Esophagus muscularis mucosa (tissue), 4 donors: ENCODE measurements around the gene NDUFAF2. TPM values are rescaled to one million over a fixed set of nuclear protein-coding genes. Genes with fewer than 3 reads are reported as not detected.

Experiments
- DNase-seq: peaks from one replicate; pipeline ENCODE4 v3.0.0-alpha.2; 2017; ENCODE audit errors: extremely low spot score
- H3K27ac ChIP-seq, 4 donors: fragments of 200-600 bp; sonication (generic); replicated peaks in 1 of 4; 1 replicate in 3 of 4; 2 replicates in 1 of 4; pipeline ENCODE4 v1.5.1; 2016 to 2019; ENCODE audit warnings: mild to moderate bottlenecking in 1 of 4
- H3K27me3 ChIP-seq, 4 donors: fragments of 200-600 bp; sonication (generic); one replicate each; pipeline versions ENCODE4 v1.5.1 to v1.6.0; 2016 to 2019
- H3K36me3 ChIP-seq, 4 donors: fragments of 200-600 bp; sonication (generic); one replicate each; pipeline ENCODE4 v1.5.1; 2016 to 2019
- H3K4me1 ChIP-seq, 4 donors: fragments of 200-600 bp; sonication (generic); one replicate each; pipeline ENCODE4 v1.5.1; 2016 to 2019
- H3K4me3 ChIP-seq, 4 donors: fragments of 200-600 bp; sonication (generic); 1 replicate in 2 of 4; 2 replicates in 2 of 4; pipeline ENCODE4 v1.5.1; 2016 to 2019; ENCODE audit warnings: mild to moderate bottlenecking in 4 of 4, moderate library complexity in 1 of 4
- H3K9me3 ChIP-seq, 4 donors: fragments of 200-600 bp; sonication (generic); 1 replicate in 3 of 4; 2 replicates in 1 of 4; pipeline ENCODE4 v1.5.1; 2016 to 2019
- CTCF ChIP-seq, 3 experiments: fragments of 200-600 bp in 2 of 3; fragments of 450-650 bp in 1 of 3; sonication (generic) in 2 of 3; IDR thresholded peaks; one replicate each; pipeline ENCODE4 v1.5.1; 2017 to 2019; ENCODE audit warnings: antibody characterized with exemption in 3 of 3, mild to moderate bottlenecking in 2 of 3, moderate library complexity in 1 of 3
- EP300 ChIP-seq: sonication (generic); formaldehyde crosslinking; IDR thresholded peaks from one replicate; pipeline ENCODE4 v1.6.1; 2017; ENCODE audit warnings: antibody characterized with exemption
- POLR2A ChIP-seq: fragments of 450-650 bp; IDR thresholded peaks from one replicate; pipeline ENCODE4 v1.6.1; 2017; ENCODE audit warnings: antibody characterized with exemption, moderate library complexity, mild to moderate bottlenecking, low read depth
- POLR2AphosphoS5 ChIP-seq, 2 donors: sonication (generic); formaldehyde crosslinking; IDR thresholded peaks; one replicate each; pipeline ENCODE4 v1.6.1; 2017; ENCODE audit warnings: antibody characterized with exemption in 2 of 2
- WGBS: methylation state at CpG from one replicate; pipeline ENCODE4 v1.1.5; 2018; 5-methylcytosine and 5-hydroxymethylcytosine counted together
- intact Hi-C: fragments of 100-400 bp; cut with DNase I; formaldehyde crosslinking; loops from one replicate; pipeline ENCODE4 v1.15.1; 2023
- total RNA-seq, 4 donors: library from RNA; depleted of rRNA; stranded (reverse); fragments of >200 nt; gene quantifications; one replicate each; pipeline versions ENCODE4 v1.1.0 to v1.2.1, GENCODE V29; 2016

NDUFAF2 gene
- total RNA-seq, 4 donors from 2014 or later, result 29.4 to 42.8 (median 39.6) TPM

GRCh38 chr5:60955239-60955638 is 10.2 kb downstream of the NDUFAF2 start:
- Histone ChIP-seq H3K9me3 (peaks cover 0 to 6% (median 0%) of the 10 kb centered on the region in 4 donors), H3K27ac (no peak overlapping the region), H3K36me3 (no peaks in the 10 kb centered on the region), H3K27me3 (no peaks in the 10 kb centered on the region), H3K4me3 (no peak overlapping the region), H3K4me1 (peaks cover 0 to 5% (median 0%) of the 10 kb centered on the region in 4 donors)
- no peak for DNase-seq
- TF ChIP-seq POLR2A, result no peak
- no peak for TF ChIP-seq POLR2AphosphoS5 (IDR thresholded peaks at IDR 0.05)
- TF ChIP-seq EP300, result no peak
- TF ChIP-seq CTCF (IDR thresholded peaks at IDR 0.05), result no peak
- 94% methylated on average over 3 of the region's 3 CpGs for WGBS
- intact Hi-C loops, result loop anchor here (5.0 kb wide), 1 partner anchor 207 kb away; the partner anchor contains the start of gene SMIM15

GRCh38 chr5:60958088-60958487 is 13.1 kb downstream of the NDUFAF2 start:
- Histone ChIP-seq H3K27me3 (no peaks in the 10 kb centered on the region), H3K36me3 (no peaks in the 10 kb centered on the region), H3K27ac (no peak overlapping the region), H3K4me3 (no peak overlapping the region), H3K4me1 (peaks cover 0 to 5% (median 0%) of the 10 kb centered on the region in 4 donors), H3K9me3 (peaks cover 0 to 6% (median 0%) of the 10 kb centered on the region in 4 donors)
- intact Hi-C loops, result loop anchor here (5.0 kb wide), 1 partner anchor 204 kb away; the partner anchor contains the start of gene SMIM15
- DNase-seq, result no peak
- TF ChIP-seq POLR2AphosphoS5 (IDR thresholded peaks at IDR 0.05) (no peak), POLR2A (no peak), EP300 (no peak), CTCF (IDR thresholded peaks at IDR 0.05) (no peak)

GRCh38 chr5:60958712-60959111 is 13.7 kb downstream of the NDUFAF2 start:
- Histone ChIP-seq H3K36me3 (no peaks in the 10 kb centered on the region), H3K27me3 (no peaks in the 10 kb centered on the region), H3K27ac (no peak overlapping the region), H3K9me3 (peaks cover 0 to 6% (median 0%) of the 10 kb centered on the region in 4 donors), H3K4me1 (peaks cover 0 to 5% (median 0%) of the 10 kb centered on the region in 4 donors), H3K4me3 (no peak overlapping the region)
- 93% methylated on average over 2 of the region's 2 CpGs for WGBS
- DNase-seq, result no peak
- TF ChIP-seq POLR2AphosphoS5 (IDR thresholded peaks at IDR 0.05) (no peak), POLR2A (no peak), CTCF (IDR thresholded peaks at IDR 0.05) (no peak), EP300 (no peak)
- intact Hi-C loops, result loop anchor here (5.0 kb wide), 1 partner anchor 204 kb away; the partner anchor contains the start of gene SMIM15

- Histone ChIP-seq H3K36me3 (no peaks in the 10 kb centered on the region), H3K27ac (no peak overlapping the region), H3K27me3 (no peaks in the 10 kb centered on the region), H3K4me1 (peaks cover 0 to 5% (median 0%) of the 10 kb centered on the region in 4 donors), H3K4me3 (no peak overlapping the region), H3K9me3 (peaks cover 0 to 6% (median 0%) of the 10 kb centered on the region in 4 donors)
- TF ChIP-seq CTCF (IDR thresholded peaks at IDR 0.05) (peak in 2 of 3 experiments; percentile 24 to 37), EP300 (no peak), POLR2AphosphoS5 (IDR thresholded peaks at IDR 0.05) (no peak), POLR2A (no peak)
- no peak for DNase-seq
- intact Hi-C loops, result loop anchor here (5.0 kb wide), 1 partner anchor 203 kb away; the partner anchor contains the start of gene SMIM15
Measured at GRCh38 chr5:60959156-60959555, 14.2 kb downstream of the NDUFAF2 start.

- no peaks in the 10 kb centered on the region for H3K27me3 ChIP-seq
- no peak overlapping the region for H3K4me3 ChIP-seq
- H3K36me3 ChIP-seq, result no peaks in the 10 kb centered on the region
- WGBS, result 44% methylated on average over 2 of the region's 2 CpGs
- no peak for DNase-seq
- no peak for TF ChIP-seq POLR2AphosphoS5 (IDR thresholded peaks at IDR 0.05)
- TF ChIP-seq CTCF (IDR thresholded peaks at IDR 0.05), result peak in 2 of 3 experiments; percentile 13 to 42
- peaks cover 0 to under 1% (median 0%) of the 10 kb centered on the region in 4 donors for H3K9me3 ChIP-seq
- H3K4me1 ChIP-seq, result peaks cover 0 to 5% (median 0%) of the 10 kb centered on the region in 4 donors
- intact Hi-C loops, result loop anchor here (10.0 kb wide), 1 partner anchor 694 kb away; no protein-coding TSS in a partner anchor
- no peak overlapping the region for H3K27ac ChIP-seq
Measured at GRCh38 chr5:60960591-60960990, 15.6 kb downstream of the NDUFAF2 start.
